Effector CD4-positive, alpha-beta T cell (primary cell): ENCODE data around the gene TIGD4.

Experiments used
- DNase-seq: peaks from one replicate; pipeline ENCODE4 v3.0.0-alpha.2; 2020

TIGD4 gene

GRCh38 chr4:152719801-152720556, 59.6 kb downstream of the TIGD4 start:
- DNase-seq, result no peak
